Liver (tissue), 9 donors: ENCODE data around the gene CNTNAP1. TPM values are rescaled to one million over a fixed set of nuclear protein-coding genes. Genes with fewer than 3 reads are reported as not detected.

ENCODE experiments used
- DNase-seq: peaks from one replicate; pipeline ENCODE4 v3.0.0-alpha.2; 2017; ENCODE audit warnings: low spot score
- H3K27ac ChIP-seq, 2 donors: one replicate each; pipeline ENCODE4 v1.7.0; 2013; ENCODE audit warnings: inconsistent platforms in 2 of 2, low read length in 2 of 2, control low read depth in 1 of 2, low read depth in 1 of 2, mild to moderate bottlenecking in 1 of 2
- H3K27me3 ChIP-seq, 4 donors: one replicate each; pipeline versions ENCODE4 v1.6.1 to v1.7.0; 2013; ENCODE audit warnings: low read length in 3 of 4, inconsistent platforms in 1 of 4, mild to moderate bottlenecking in 1 of 4, moderate library complexity in 1 of 4; ENCODE audit not compliant: control insufficient read depth in 4 of 4, insufficient read depth in 4 of 4
- H3K36me3 ChIP-seq, 4 donors: one replicate each; pipeline versions ENCODE4 v1.6.1 to v1.7.0; 2013; ENCODE audit warnings: low read length in 3 of 4, mild to moderate bottlenecking in 3 of 4, low read depth in 1 of 4, moderate library complexity in 1 of 4; ENCODE audit not compliant: control insufficient read depth in 4 of 4, insufficient read depth in 3 of 4
- H3K4me1 ChIP-seq, 4 donors: one replicate each; pipeline versions ENCODE4 v1.6.1 to v1.7.0; 2013; ENCODE audit warnings: low read length in 3 of 4, mild to moderate bottlenecking in 3 of 4, moderate library complexity in 1 of 4; ENCODE audit not compliant: control insufficient read depth in 4 of 4, insufficient read depth in 4 of 4
- H3K4me3 ChIP-seq, 3 donors: one replicate each; pipeline versions ENCODE4 v1.6.1 to v1.7.0; 2013; ENCODE audit warnings: low read length in 3 of 3, control low read depth in 1 of 3, low read depth in 1 of 3, mild to moderate bottlenecking in 1 of 3
- H3K9ac ChIP-seq, 2 donors: one replicate each; pipeline ENCODE4 v1.7.0; 2013; ENCODE audit warnings: low read length in 2 of 2, mild to moderate bottlenecking in 2 of 2, moderate library complexity in 2 of 2, control low read depth in 1 of 2, low read depth in 1 of 2
- H3K9me3 ChIP-seq, 4 donors: one replicate each; pipeline versions ENCODE4 v1.6.1 to v1.7.0; 2013; ENCODE audit warnings: low read length in 3 of 4; ENCODE audit not compliant: control insufficient read depth in 4 of 4
- CTCF ChIP-seq: fragments of 150-350 bp; IDR thresholded peaks from 2 replicates; pipeline ENCODE4 v1.5.1; 2017; ENCODE audit warnings: improper control_type of control experiment, low read depth, low read length; ENCODE audit not compliant: missing input control
- FOXA1 ChIP-seq: IDR thresholded peaks from 2 replicates; pipeline ENCODE4 v1.6.1; 2016; ENCODE audit warnings: antibody characterized with exemption
- FOXA2 ChIP-seq: IDR thresholded peaks from 2 replicates; pipeline ENCODE4 v1.6.1; 2016; ENCODE audit warnings: antibody characterized with exemption
- GABPA ChIP-seq, 2 donors: IDR thresholded peaks in 1 of 2; conservative IDR thresholded peaks in 1 of 2; 2 replicates each; pipeline ENCODE4 v1.6.1; 2016; ENCODE audit warnings: antibody characterized with exemption in 2 of 2, mild to moderate bottlenecking in 1 of 2, moderate library complexity in 1 of 2
- HNF4A ChIP-seq, 2 donors: conservative IDR thresholded peaks; 2 replicates each; pipeline ENCODE4 v1.6.1; 2016; ENCODE audit warnings: antibody characterized with exemption in 2 of 2, mild to moderate bottlenecking in 2 of 2
- HNF4G ChIP-seq: IDR thresholded peaks from 2 replicates; pipeline ENCODE4 v1.6.1; 2016; ENCODE audit warnings: antibody characterized with exemption
- JUND ChIP-seq, 2 donors: IDR thresholded peaks; 2 replicates each; pipeline ENCODE4 v1.6.1; 2016; ENCODE audit warnings: antibody characterized with exemption in 2 of 2
- NR2F2 ChIP-seq: IDR thresholded peaks from 2 replicates; pipeline ENCODE4 v1.6.1; 2016; ENCODE audit warnings: antibody characterized with exemption
- RAD21 ChIP-seq, 2 donors: IDR thresholded peaks; 2 replicates each; pipeline ENCODE4 v1.6.1; 2016; ENCODE audit warnings: antibody characterized with exemption in 2 of 2, mild to moderate bottlenecking in 2 of 2
- RXRA ChIP-seq, 2 donors: IDR thresholded peaks; 2 replicates each; pipeline ENCODE4 v1.6.1; 2017 to 2018; ENCODE audit warnings: antibody characterized with exemption in 2 of 2, mild to moderate bottlenecking in 1 of 2
- SP1 ChIP-seq: IDR thresholded peaks from 2 replicates; pipeline ENCODE4 v1.6.1; 2018; ENCODE audit warnings: antibody characterized with exemption, mild to moderate bottlenecking
- TAF1 ChIP-seq: conservative IDR thresholded peaks from 2 replicates; pipeline ENCODE4 v1.6.1; 2016; ENCODE audit warnings: antibody characterized with exemption, mild to moderate bottlenecking
- YY1 ChIP-seq: IDR thresholded peaks from 2 replicates; pipeline ENCODE4 v1.6.1; 2016; ENCODE audit warnings: antibody characterized with exemption, mild to moderate bottlenecking
- ZBTB33 ChIP-seq: IDR thresholded peaks from 2 replicates; pipeline ENCODE4 v1.6.1; 2016; ENCODE audit warnings: antibody characterized with exemption
- WGBS: extraction: QIAGEN DNeasy Blood & Tissue Kit; methylation state at CpG from one replicate; pipeline ENCODE4 v1.1.7; 2013; 5-methylcytosine and 5-hydroxymethylcytosine counted together
- polyA plus RNA-seq, 2 donors: library from polyadenylated mRNA; stranded (reverse) in 1 of 2; unstranded in 1 of 2; fragments of 200-250 nt in 1 of 2; fragments of >200 nt in 1 of 2; fragmentation: Nextera tagmentation in 1 of 2; extraction: Ambion mirVana in 1 of 2; gene quantifications; one replicate each; pipeline versions ENCODE4 v1.2.1 to v1.2.3, GENCODE V29; 2013 to 2015
- total RNA-seq, 2 donors: library from RNA; depleted of rRNA; stranded (reverse); fragments of >200 nt; gene quantifications; one replicate each; pipeline ENCODE4 v1.2.3, GENCODE V29; 2014
- TF ChIP-seq, protein P1 (sequence below): IDR thresholded peaks from 2 replicates; pipeline ENCODE4 v1.6.1; 2016; ENCODE audit warnings: antibody characterized with exemption
- TF ChIP-seq, protein P2 (sequence below): IDR thresholded peaks from 2 replicates; pipeline ENCODE4 v1.6.1; 2016; ENCODE audit warnings: antibody characterized with exemption
- TF ChIP-seq, protein P3 (sequence below): IDR thresholded peaks from 2 replicates; pipeline ENCODE4 v1.6.1; 2016; ENCODE audit warnings: antibody characterized with exemption, mild to moderate bottlenecking
- donor health status: healthy.
- donor health status: healthy.
- donor health status: healthy.
- donor health status: healthy.
- donor health status: healthy.

CNTNAP1 gene
- total and polyA plus RNA-seq, 4 donors: 0.08 to 0.75 (median 0.60) TPM

- TF ChIP-seq NR2F2: no peak
- TF ChIP-seq RXRA (IDR thresholded peaks at IDR 0.05): no peak
- no peak for TF ChIP-seq CTCF
- TF ChIP-seq, protein P1, sequence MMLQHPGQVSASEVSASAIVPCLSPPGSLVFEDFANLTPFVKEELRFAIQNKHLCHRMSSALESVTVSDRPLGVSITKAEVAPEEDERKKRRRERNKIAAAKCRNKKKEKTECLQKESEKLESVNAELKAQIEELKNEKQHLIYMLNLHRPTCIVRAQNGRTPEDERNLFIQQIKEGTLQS: no peak
- no peak for TF ChIP-seq FOXA2
- TF ChIP-seq GABPA (IDR thresholded peaks at IDR 0.05 in 1 of 2, conservative IDR thresholded peaks at IDR 0.05 in 1 of 2): no peak
- TF ChIP-seq HNF4G: no peak
- TF ChIP-seq JUND (IDR thresholded peaks at IDR 0.05): no peak
- TF ChIP-seq FOXA1: no peak
- TF ChIP-seq YY1: no peak
- TF ChIP-seq, protein P2, sequence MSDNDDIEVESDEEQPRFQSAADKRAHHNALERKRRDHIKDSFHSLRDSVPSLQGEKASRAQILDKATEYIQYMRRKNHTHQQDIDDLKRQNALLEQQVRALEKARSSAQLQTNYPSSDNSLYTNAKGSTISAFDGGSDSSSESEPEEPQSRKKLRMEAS: no peak
- no peak for TF ChIP-seq TAF1
- TF ChIP-seq RAD21 (IDR thresholded peaks at IDR 0.05): no peak
- TF ChIP-seq SP1: no peak
- TF ChIP-seq, protein P3, sequence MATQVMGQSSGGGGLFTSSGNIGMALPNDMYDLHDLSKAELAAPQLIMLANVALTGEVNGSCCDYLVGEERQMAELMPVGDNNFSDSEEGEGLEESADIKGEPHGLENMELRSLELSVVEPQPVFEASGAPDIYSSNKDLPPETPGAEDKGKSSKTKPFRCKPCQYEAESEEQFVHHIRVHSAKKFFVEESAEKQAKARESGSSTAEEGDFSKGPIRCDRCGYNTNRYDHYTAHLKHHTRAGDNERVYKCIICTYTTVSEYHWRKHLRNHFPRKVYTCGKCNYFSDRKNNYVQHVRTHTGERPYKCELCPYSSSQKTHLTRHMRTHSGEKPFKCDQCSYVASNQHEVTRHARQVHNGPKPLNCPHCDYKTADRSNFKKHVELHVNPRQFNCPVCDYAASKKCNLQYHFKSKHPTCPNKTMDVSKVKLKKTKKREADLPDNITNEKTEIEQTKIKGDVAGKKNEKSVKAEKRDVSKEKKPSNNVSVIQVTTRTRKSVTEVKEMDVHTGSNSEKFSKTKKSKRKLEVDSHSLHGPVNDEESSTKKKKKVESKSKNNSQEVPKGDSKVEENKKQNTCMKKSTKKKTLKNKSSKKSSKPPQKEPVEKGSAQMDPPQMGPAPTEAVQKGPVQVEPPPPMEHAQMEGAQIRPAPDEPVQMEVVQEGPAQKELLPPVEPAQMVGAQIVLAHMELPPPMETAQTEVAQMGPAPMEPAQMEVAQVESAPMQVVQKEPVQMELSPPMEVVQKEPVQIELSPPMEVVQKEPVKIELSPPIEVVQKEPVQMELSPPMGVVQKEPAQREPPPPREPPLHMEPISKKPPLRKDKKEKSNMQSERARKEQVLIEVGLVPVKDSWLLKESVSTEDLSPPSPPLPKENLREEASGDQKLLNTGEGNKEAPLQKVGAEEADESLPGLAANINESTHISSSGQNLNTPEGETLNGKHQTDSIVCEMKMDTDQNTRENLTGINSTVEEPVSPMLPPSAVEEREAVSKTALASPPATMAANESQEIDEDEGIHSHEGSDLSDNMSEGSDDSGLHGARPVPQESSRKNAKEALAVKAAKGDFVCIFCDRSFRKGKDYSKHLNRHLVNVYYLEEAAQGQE: no peak
- TF ChIP-seq HNF4A (conservative IDR thresholded peaks at IDR 0.05): no peak
- no peak for TF ChIP-seq ZBTB33
- 96% methylated on average over 19 of the region's 19 CpGs for WGBS
- H3K4me1 ChIP-seq: no peaks in the 10 kb centered on the region
- H3K36me3 ChIP-seq: peaks cover 2 to 24% (median 5%) of the 10 kb centered on the region in 4 donors
- no peaks in the 10 kb centered on the region for H3K27me3 ChIP-seq
- H3K27ac ChIP-seq: no peak overlapping the region
- H3K9ac ChIP-seq: no peak overlapping the region
- DNase-seq: no peak
- H3K4me3 ChIP-seq: no peak overlapping the region
- H3K9me3 ChIP-seq: no peaks in the 10 kb centered on the region
Measured at GRCh38 chr17:42697108-42697811, 14.9 kb downstream of the CNTNAP1 start.
